Amniotic stem cell (primary cell): Measurements from ENCODE around the gene SEC23IP.
"Not testable (repeated sequence)": the region's sequence is repeated elsewhere in the genome, so short reads cannot be mapped to it uniquely, and the experiment has no call there.

Source experiments
- DNase-seq: peaks from one replicate; lab custom pipeline; 2025; lab: John Stamatoyannopoulos, UW

The SEC23IP gene

GRCh38 chr10:119892188-119893065 lies at the start of gene SEC23IP:
SEC23IP (plus strand) TSS chr10:119892730; CDS start chr10:119892783, 53 bp downstream.
- DNase-seq, result peak; percentile 94

GRCh38 chr10:119845656-119846055 lies 46.9 kb upstream of the SEC23IP start:
- DNase-seq, result no peak

DNA sequence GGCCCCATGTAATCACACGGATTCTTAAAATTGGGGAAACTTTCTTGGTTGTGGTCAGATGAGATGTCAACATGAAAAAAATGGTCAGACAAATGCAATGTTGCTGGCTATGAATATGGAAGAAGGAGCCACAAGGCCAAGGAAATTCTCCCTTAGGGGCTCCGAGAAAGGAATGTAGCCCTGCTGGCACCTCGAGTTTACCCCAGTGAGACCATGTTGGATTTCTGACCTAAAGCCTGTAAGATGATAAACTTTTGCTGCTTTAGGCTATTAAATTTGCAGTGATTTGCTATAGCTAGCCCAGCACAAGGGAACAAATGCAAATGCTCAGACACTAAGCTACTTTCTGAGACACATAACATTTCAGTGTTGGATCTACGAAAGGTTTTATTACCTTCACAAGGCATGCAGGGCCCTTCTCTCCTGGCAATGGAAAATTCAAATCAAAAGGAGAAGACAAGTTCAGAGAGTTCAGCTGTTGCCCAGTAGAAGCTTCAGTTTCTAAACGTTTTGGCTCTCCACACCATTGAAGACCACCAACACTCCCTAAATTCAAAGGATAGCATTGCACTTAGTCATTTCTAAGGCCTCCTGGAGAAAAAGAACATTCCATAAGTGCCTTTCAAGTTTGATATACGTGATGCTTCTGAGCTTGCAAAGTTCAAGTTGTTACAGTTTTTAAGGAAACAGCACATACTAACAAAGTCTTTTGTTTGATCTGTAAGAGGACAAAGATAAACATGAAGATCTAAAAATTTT lies 43.3 kb upstream of the SEC23IP start:
- DNase-seq, result no peak

DNA sequence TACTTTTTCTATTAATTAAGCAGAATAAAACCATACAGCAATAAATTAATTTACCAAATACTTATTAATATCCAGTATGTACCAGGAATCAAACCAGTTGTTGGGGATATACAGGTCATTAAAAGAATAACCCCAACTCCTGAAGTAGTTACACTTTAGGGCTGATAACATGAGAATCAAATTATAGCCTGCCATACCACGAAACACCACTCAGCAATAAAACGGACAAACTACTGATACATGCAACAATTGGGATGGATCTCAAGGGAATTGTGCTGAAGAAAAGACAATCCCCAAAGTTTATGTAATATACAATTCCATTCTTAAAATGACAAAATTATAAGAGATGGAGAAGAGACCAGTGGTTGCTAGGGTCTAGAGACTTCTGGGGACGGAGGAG lies 42.6 kb upstream of the SEC23IP start:
- no peak for DNase-seq

DNA sequence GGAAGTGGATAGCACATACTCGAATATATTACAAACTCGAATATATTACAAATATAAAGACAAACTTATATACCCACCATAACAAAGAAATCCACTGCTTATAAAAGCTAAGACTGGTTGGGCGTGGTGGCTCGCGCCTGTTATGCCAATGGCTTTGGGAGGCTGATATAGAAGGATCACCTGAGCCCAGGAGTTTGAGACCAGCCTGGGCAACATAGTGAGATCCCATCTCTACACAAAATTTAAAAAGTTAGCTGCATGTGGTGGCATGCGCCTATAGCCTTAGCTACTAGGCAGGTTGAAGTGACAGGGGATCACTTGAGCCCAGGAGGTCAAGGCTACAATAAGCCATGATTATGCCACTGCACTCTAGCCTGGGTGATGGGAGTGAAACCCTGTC lies 40.3 kb upstream of the SEC23IP start:
- DNase-seq, result no peak

- DNase-seq, result no peak
These were observed 39.7 kb upstream of the SEC23IP start for GRCh38 chr10:119852822-119853221.

- no peak for DNase-seq
These were observed 39.0 kb upstream of the SEC23IP start for GRCh38 chr10:119853574-119853973.

GRCh38 chr10:119858063-119858462 lies 34.5 kb upstream of the SEC23IP start:
- DNase-seq, result no peak

- peak; percentile 24 for DNase-seq
These were observed 32.9 kb upstream of the SEC23IP start for GRCh38 chr10:119859420-119860258.

GRCh38 chr10:119860866-119861607 lies 31.5 kb upstream of the SEC23IP start:
- no peak for DNase-seq

DNA sequence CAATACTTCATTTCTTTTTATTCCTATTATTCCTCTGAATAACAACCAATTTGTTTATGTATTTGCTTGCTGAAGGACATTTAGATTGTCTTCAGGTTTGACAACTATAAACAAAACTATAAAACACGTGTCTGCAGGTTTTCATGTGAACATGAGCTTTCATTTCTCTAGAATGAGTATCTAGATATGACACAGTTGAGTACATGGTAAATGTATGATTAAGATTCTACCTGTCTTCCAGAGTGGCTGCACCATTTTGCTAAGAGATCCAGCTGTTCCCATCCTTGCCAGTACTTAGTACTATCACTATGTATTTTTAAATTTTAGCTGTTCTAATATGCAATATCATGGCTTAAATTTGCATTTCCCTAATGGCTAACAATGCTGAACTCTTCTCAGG lies 30.0 kb upstream of the SEC23IP start:
- DNase-seq, result no peak

- no peak for DNase-seq
These were observed 28.5 kb upstream of the SEC23IP start for GRCh38 chr10:119863951-119864565.

GRCh38 chr10:119865699-119866240 lies 26.8 kb upstream of the SEC23IP start:
- no peak for DNase-seq

- DNase-seq, result no peak
These were observed 25.2 kb upstream of the SEC23IP start for GRCh38 chr10:119867317-119867716.

- not testable (repeated sequence) for DNase-seq
These were observed 23.1 kb upstream of the SEC23IP start for GRCh38 chr10:119869398-119869797.

DNA sequence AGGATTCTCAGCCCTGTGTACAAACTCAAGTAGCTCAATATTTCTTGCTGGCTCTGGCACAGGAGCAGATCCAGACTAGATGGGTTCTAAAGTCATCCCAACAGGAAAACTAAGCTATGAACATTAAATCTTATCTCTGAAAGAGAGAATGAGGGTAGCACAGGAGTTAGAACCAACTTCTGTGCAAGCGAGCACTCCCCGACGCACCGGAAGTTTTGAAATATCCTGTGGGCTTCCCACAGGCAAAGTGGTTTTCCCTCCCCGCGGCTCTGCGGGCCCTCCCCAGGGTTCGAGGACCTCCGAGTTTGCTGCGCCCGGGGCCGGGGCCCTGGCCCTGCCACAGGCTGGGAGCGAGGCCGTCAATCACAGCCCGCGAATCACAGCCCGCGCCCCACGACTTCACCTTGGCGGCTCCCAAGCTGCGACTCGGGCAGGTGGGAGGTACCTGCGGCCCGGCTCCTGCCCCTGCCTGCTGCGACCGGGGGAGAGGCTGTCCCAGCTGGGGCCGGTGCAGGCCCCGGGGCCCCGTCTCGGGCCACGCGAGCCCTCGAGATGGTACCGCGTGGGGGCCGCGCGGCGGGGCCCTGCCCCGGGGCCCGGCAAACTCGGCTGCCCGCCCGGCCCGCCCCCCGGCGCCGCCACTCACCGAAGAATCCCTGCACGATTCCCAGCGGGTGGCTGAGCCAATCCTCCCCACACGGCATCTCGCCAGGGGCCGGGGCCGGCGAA lies 20.5 kb upstream of the SEC23IP start:
- DNase-seq, result no peak

GRCh38 chr10:119872610-119872859 lies 20.0 kb upstream of the SEC23IP start, which contains the start of gene MCMBP:
MCMBP (minus strand) TSS chr10:119872843; CDS start chr10:119872584, 259 bp downstream.
- no peak for DNase-seq

DNA sequence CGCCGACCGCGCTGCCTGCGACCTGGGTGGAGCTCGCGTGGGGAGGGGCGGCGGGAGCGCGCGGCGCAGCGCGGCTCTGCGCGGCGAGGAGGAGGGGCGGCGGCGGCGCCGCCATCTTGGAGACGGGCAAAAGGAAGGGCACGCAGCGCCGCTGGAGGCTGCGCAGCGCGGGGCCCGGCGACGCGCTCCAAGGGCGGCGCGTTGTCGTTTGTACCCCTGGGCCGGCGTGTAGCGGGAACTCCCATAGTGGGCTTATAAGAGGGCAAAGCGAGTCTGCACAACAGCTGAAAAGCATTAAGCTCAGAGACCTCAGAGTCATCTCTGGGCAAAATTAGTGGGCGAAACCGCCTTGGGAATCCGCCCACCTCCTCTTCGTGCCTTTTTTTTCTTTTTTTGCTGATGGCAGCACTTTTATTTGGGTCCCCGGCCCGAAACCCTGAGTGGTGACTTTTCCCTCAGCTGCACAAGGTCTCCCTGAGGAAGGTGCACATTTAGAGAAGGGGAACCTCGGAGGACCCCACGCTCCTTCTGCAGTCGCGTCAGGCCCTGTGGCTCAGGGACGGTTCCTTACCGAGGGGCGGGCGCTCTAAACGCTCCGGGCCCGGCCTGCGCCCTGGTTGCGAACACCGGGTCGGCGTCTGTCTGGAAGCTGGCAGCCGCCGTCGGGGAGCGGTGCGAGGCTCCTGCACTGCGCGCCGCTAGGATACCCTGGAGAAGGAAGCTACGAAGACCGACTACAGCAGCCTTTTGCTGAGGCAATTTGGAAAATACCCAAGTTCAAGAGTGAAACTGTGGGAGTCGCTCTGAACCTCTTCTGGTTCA lies 19.5 kb upstream of the SEC23IP start:
- peak; percentile 51 for DNase-seq

DNA sequence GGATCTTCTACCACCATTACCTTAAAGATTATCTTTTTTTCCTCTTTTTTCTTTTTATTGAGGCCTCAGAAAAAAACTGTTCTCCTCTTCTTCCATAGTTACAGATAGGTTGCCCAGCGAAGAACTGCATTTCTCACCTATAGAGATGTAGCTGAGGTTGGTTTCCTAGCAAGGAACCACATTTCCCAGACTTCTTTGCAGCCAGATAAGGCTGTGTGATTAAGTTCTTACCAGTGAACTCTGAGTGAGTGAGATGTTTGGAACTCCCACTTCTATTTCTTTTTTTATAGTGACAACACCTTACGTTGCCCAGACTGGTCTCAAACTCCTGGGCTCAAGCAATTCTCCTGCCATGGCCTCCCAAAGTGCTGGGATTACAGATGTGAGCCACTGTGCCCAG lies 14.0 kb upstream of the SEC23IP start:
- no peak for DNase-seq
